GM23248 (cell line): ENCODE results near the gene TM9SF1. TPM values are rescaled to one million over a fixed set of nuclear protein-coding genes. Genes with fewer than 3 reads are reported as not detected.

ENCODE experiments used
- DNase-seq: peaks from one replicate; pipeline ENCODE4 v3.0.0-alpha.2; 2015
- H2AFZ ChIP-seq: fragments of 200-600 bp; sonication (generic); 2 replicates; pipeline ENCODE4 v1.6.1; 2016; ENCODE audit warnings: antibody characterized with exemption
- H3F3A ChIP-seq: fragments of 200-600 bp; sonication (generic); 2 replicates; pipeline ENCODE4 v1.6.1; 2016; ENCODE audit warnings: mild to moderate bottlenecking, antibody characterized with exemption, mixed run types; ENCODE audit not compliant: insufficient read depth
- H3K27ac ChIP-seq: fragments of 200-600 bp; sonication (generic); 2 replicates; pipeline ENCODE4 v1.5.1; 2016; ENCODE audit warnings: mild to moderate bottlenecking
- H3K27me3 ChIP-seq: fragments of 200-600 bp; sonication (generic); replicated peaks from 2 replicates; pipeline ENCODE4 v1.6.1; 2016; ENCODE audit warnings: mild to moderate bottlenecking; ENCODE audit not compliant: insufficient read depth
- H3K36me3 ChIP-seq: fragments of 200-600 bp; sonication (generic); 2 replicates; pipeline ENCODE4 v1.6.1; 2016; ENCODE audit warnings: low read depth, mild to moderate bottlenecking
- H3K4me1 ChIP-seq: fragments of 200-600 bp; sonication (generic); 2 replicates; pipeline ENCODE4 v1.6.1; 2016; ENCODE audit warnings: mild to moderate bottlenecking; ENCODE audit not compliant: insufficient read depth
- H3K4me2 ChIP-seq: fragments of 200-600 bp; sonication (generic); one replicate; pipeline ENCODE4 v1.6.1; 2016; ENCODE audit warnings: mild to moderate bottlenecking; ENCODE audit not compliant: unreplicated experiment
- H3K4me3 ChIP-seq: fragments of 200-600 bp; sonication (generic); 2 replicates; pipeline ENCODE4 v1.5.1; 2016; ENCODE audit warnings: mild to moderate bottlenecking
- H3K79me2 ChIP-seq: fragments of 200-600 bp; sonication (generic); 2 replicates; pipeline ENCODE4 v1.6.1; 2016; ENCODE audit warnings: mild to moderate bottlenecking; ENCODE audit not compliant: insufficient read depth
- H3K9ac ChIP-seq: fragments of 200-600 bp; sonication (generic); 2 replicates; pipeline ENCODE4 v1.6.1; 2016; ENCODE audit warnings: mild to moderate bottlenecking
- H3K9me2 ChIP-seq: fragments of 200-600 bp; sonication (generic); 2 replicates; pipeline ENCODE4 v1.6.1; 2016; ENCODE audit warnings: mixed run types, mild to moderate bottlenecking, moderate library complexity; ENCODE audit not compliant: insufficient read depth
- H3K9me3 ChIP-seq: fragments of 200-600 bp; sonication (generic); one replicate; pipeline ENCODE4 v1.6.1; 2017; ENCODE audit warnings: low read depth
- H4K20me1 ChIP-seq: fragments of 200-600 bp; sonication (generic); 2 replicates; pipeline ENCODE4 v1.6.0; 2016; ENCODE audit not compliant: insufficient read depth
- EZH2 ChIP-seq: fragments of 200-600 bp; sonication (generic); IDR thresholded peaks from 2 replicates; pipeline ENCODE4 v1.6.1; 2018; ENCODE audit warnings: antibody characterized with exemption, mild to moderate bottlenecking; ENCODE audit not compliant: insufficient read depth, poor library complexity, severe bottlenecking
- EZH2phosphoT487 ChIP-seq: fragments of 200-600 bp; sonication (generic); IDR thresholded peaks from 2 replicates; pipeline ENCODE4 v1.6.1; 2018; ENCODE audit warnings: antibody characterized with exemption, moderate library complexity, mild to moderate bottlenecking, low read depth; ENCODE audit not compliant: insufficient read depth
- WGBS, 2 experiments: methylation state at CpG; one replicate each; pipeline ENCODE4 v1.1.6; 2015 to 2017; ENCODE audit warnings: low lambda C conversion rate in 2 of 2, low coverage in 1 of 2; ENCODE audit errors: missing lambda C conversion rate in 2 of 2; 5-methylcytosine and 5-hydroxymethylcytosine counted together
- in situ Hi-C: fragments of 300-500 bp; cut with MboI; formaldehyde crosslinking; loops from 2 replicates; pipeline ENCODE4 v1.15.0; 2020
- polyA plus RNA-seq: library from polyadenylated mRNA; unstranded; fragments of >200 nt; fragmentation: Nextera tagmentation; extraction: Ambion mirVana; gene quantifications from 2 replicates; pipeline ENCODE4 v1.2.1, GENCODE V29; 2016
- total RNA-seq: library from RNA; depleted of rRNA; stranded (reverse); fragments of >200 nt; shearing (Covaris generic); gene quantifications from 2 replicates; pipeline ENCODE4 v1.2.3, GENCODE V29; 2014

The TM9SF1 gene
- total and polyA plus RNA-seq, 2 experiments from 2014 or later: 93.8 to 102 TPM

DNA sequence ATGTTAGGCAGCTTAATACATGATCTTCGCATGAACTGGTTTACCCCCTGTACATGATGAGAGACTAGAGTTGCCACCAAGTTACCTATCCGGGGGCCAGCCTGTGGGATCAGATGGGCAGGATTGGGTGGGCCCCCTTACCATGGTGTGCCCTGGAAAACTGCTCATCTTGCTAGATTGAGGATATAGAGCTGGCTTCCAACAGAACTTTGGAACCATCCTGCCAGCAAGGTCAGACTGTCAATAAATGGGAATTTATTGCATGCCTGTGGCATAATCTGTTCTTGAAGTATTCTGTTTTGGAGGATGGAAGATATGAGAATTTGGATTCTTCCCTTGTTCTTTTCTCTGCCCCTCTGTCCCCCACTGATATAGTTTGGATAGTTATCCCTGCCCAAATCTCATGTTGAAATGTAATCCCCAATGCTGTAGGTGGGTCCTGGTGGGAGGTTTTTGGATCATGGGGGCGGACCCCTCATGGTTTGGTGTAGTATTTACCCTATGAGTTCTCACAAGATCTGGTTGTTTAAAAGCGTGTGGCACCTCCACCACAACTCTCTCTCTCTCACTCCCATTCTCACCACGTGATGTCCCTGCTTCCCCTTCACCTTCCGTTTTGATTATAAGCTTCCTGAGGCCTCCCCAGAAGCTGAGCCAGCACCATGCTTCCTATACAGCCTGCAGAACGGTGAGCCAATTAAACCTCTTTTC is 3.7 kb upstream of the TM9SF1 start:
- WGBS, 2 experiments: 83 to 94% methylated on average over 7 of the region's 7 CpGs

GRCh38 chr14:24197056-24197450 is 1.8 kb upstream of the TM9SF1 start:
- Histone ChIP-seq H4K20me1 (no peaks in the 10 kb centered on the region), H3F3A (peaks cover 6% of the 10 kb centered on the region; the same call in 1 of the 2 replicates), H3K9me3 (no peaks in the 10 kb centered on the region), H3K9me2 (no peaks in the 10 kb centered on the region), H3K36me3 (peaks cover 4% of the 10 kb centered on the region; the same call in 1 of the 2 replicates), H3K4me3 (peak overlapping the region; percentile 83; the same call in 1 of the 2 replicates), H3K9ac (no peak overlapping the region), H2AFZ (no peak overlapping the region), H3K4me2 (peak overlapping the region; percentile 99), H3K27ac (no peak overlapping the region), H3K79me2 (peaks cover 76% of the 10 kb centered on the region), H3K4me1 (peaks cover 13% of the 10 kb centered on the region), H3K27me3 (no peaks in the 10 kb centered on the region)
- no peak for DNase-seq
- in situ Hi-C loops: no loop called here
- 95 to 99% methylated on average over 1 to 2 of the region's 2 CpGs for WGBS, 2 experiments
- TF ChIP-seq EZH2phosphoT487: no peak
- TF ChIP-seq EZH2: no peak

More for the DNA sequence above, 3.7 kb upstream of the TM9SF1 start:
- Histone ChIP-seq H3K9me3 (no peaks in the 10 kb centered on the region), H3K79me2 (peaks cover 71% of the 10 kb centered on the region), H4K20me1 (no peaks in the 10 kb centered on the region), H3K4me3 (no peak overlapping the region), H3K9ac (no peak overlapping the region), H3K27ac (no peak overlapping the region), H3K4me2 (no peak overlapping the region), H3K36me3 (peaks cover 4% of the 10 kb centered on the region; the same call in 1 of the 2 replicates), H3K4me1 (peaks cover 13% of the 10 kb centered on the region), H3K9me2 (no peaks in the 10 kb centered on the region), H2AFZ (no peak overlapping the region), H3K27me3 (no peaks in the 10 kb centered on the region), H3F3A (peaks cover 6% of the 10 kb centered on the region; the same call in 1 of the 2 replicates)
- no peak for DNase-seq
- no peak for TF ChIP-seq EZH2phosphoT487
- TF ChIP-seq EZH2: no peak
- in situ Hi-C loops: no loop called here

DNA sequence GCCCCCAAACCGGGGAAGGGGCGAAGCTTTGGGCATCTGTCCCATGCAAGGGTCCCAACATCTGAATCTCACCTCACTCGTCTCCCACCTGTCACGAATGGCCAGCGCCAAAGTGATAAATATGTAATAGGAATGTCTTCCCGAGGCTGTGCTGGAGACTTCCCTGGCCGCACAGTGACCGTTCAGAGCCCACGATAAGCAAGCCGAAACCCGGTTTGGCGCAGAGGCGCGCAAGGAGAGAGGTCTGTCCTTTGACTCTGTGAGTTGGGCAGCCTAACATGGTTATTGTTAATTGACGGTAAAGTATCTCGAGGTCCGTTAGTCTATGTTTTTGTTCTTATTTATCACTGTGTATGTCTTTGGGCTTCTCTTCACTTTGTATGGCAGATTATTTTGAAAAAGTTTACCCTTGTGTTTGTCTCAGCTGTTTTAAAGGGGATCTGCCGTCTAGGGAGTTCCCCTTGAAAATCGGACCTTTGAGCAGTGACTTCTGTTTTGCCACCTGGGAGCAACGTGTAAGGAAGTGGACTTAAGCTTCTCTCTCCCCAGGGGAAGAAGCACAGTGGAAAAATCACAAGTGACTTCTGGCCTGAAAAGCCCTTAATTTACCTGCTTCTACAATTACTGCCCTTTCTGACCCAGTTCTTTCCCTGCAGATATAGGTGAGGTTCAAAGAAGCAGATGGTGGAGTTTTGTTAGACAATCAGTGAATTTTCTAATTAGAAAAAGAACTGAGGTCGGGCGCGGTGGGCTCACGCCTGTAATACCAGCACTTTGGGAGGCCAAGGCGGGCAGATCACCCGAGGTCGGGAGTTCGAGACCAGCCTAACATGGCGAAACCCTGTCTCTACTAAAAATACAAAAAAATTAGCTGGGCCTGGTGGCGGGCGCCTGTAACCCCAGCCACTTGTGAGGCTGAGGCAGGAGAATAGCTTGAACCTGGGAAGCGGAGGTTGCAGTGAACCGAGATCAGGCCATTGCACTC is 1.1 kb upstream of the TM9SF1 start:
- Histone ChIP-seq H3F3A (peaks cover 6% of the 10 kb centered on the region; the same call in 1 of the 2 replicates), H3K4me3 (peak overlapping the region; percentile 83), H3K9me3 (no peaks in the 10 kb centered on the region), H3K9me2 (no peaks in the 10 kb centered on the region), H4K20me1 (no peaks in the 10 kb centered on the region), H3K79me2 (peaks cover 83% of the 10 kb centered on the region), H3K36me3 (peaks cover 2% of the 10 kb centered on the region; the same call in 1 of the 2 replicates), H3K9ac (peak overlapping the region; percentile 94), H3K27ac (peak overlapping the region; percentile 81), H3K27me3 (no peaks in the 10 kb centered on the region), H2AFZ (peak overlapping the region; percentile 80), H3K4me2 (peak overlapping the region; percentile 99), H3K4me1 (peaks cover 13% of the 10 kb centered on the region)
- TF ChIP-seq EZH2: no peak
- no peak for TF ChIP-seq EZH2phosphoT487
- WGBS, 2 experiments: 39 to 41% methylated on average over 32 to 33 of the region's 33 CpGs
- in situ Hi-C loops: no loop called here
- DNase-seq: peak; percentile 58

- TF ChIP-seq EZH2phosphoT487 (no peak), EZH2 (no peak)
- in situ Hi-C loops: no loop called here
- WGBS, 2 experiments: 43 to 70% methylated on average over 5 to 8 of the region's 8 CpGs
These were observed 412 bp downstream of the TM9SF1 start for GRCh38 chr14:24194873-24195185.

More at GRCh38 chr14:24194873-24195185, 412 bp downstream of the TM9SF1 start:
- H3K4me1 ChIP-seq: peaks cover 13% of the 10 kb centered on the region
- H3K27me3 ChIP-seq: no peaks in the 10 kb centered on the region
- DNase-seq: peak; percentile 18
- H3K27ac ChIP-seq: peak overlapping the region; percentile 81
- no peaks in the 10 kb centered on the region for H3K9me2 ChIP-seq
- peak overlapping the region; percentile 94 for H3K9ac ChIP-seq
- H3F3A ChIP-seq: peaks cover 9% of the 10 kb centered on the region
- H3K36me3 ChIP-seq: no peaks in the 10 kb centered on the region
- peak overlapping the region; percentile 83 for H3K4me3 ChIP-seq
- H3K79me2 ChIP-seq: peaks cover 81% of the 10 kb centered on the region
- H2AFZ ChIP-seq: peak overlapping the region; percentile 80
- no peaks in the 10 kb centered on the region for H4K20me1 ChIP-seq
- H3K9me3 ChIP-seq: no peaks in the 10 kb centered on the region
- peak overlapping the region; percentile 99 for H3K4me2 ChIP-seq
